Spleen (tissue), 11 donors: Measurements from ENCODE around the gene C11orf21. TPM values are rescaled to one million over a fixed set of nuclear protein-coding genes. Genes with fewer than 3 reads are reported as not detected.

ENCODE experiments used
- DNase-seq: peaks from one replicate; pipeline ENCODE4 v3.0.0-alpha.2; 2020
- H3K27ac ChIP-seq, 8 donors: fragments of 200-600 bp; sonication (generic) in 7 of 8; 1 replicate in 4 of 8; 2 replicates in 4 of 8; pipeline versions ENCODE4 v1.5.0 to v1.8.0; 2016 to 2021; ENCODE audit warnings: inconsistent platforms in 4 of 8, mild to moderate bottlenecking in 4 of 8, moderate library complexity in 1 of 8
- H3K27me3 ChIP-seq, 7 donors: fragments of 200-600 bp; sonication (generic) in 6 of 7; replicated peaks in 1 of 7; 1 replicate in 4 of 7; 2 replicates in 3 of 7; pipeline versions ENCODE4 v1.5.0 to v1.8.0; 2016 to 2021; ENCODE audit warnings: inconsistent platforms in 3 of 7, mild to moderate bottlenecking in 1 of 7
- H3K36me3 ChIP-seq, 6 donors: fragments of 200-600 bp; sonication (generic) in 5 of 6; 1 replicate in 4 of 6; 2 replicates in 2 of 6; pipeline versions ENCODE4 v1.5.0 to v1.8.0; 2016 to 2021; ENCODE audit warnings: inconsistent platforms in 2 of 6
- H3K4me1 ChIP-seq, 6 donors: fragments of 200-600 bp; sonication (generic) in 5 of 6; 1 replicate in 3 of 6; 2 replicates in 3 of 6; pipeline versions ENCODE4 v1.5.0 to v1.8.0; 2016 to 2021; ENCODE audit warnings: inconsistent platforms in 3 of 6
- H3K4me3 ChIP-seq, 8 donors: fragments of 200-600 bp; sonication (generic) in 7 of 8; 1 replicate in 4 of 8; 2 replicates in 4 of 8; pipeline versions ENCODE4 v1.5.0 to v1.8.0; 2016 to 2021; ENCODE audit warnings: inconsistent platforms in 4 of 8, mild to moderate bottlenecking in 4 of 8, moderate library complexity in 2 of 8
- H3K9me3 ChIP-seq, 8 donors: fragments of 200-600 bp; sonication (generic) in 7 of 8; 1 replicate in 4 of 8; 2 replicates in 4 of 8; pipeline versions ENCODE4 v1.5.0 to v1.8.0; 2016 to 2021; ENCODE audit warnings: inconsistent platforms in 4 of 8
- CTCF ChIP-seq, 11 experiments: fragments of 200-600 bp in 7 of 11; fragments of 450-650 bp in 4 of 11; sonication (generic) in 4 of 11; IDR thresholded peaks in 8 of 11; conservative IDR thresholded peaks in 3 of 11; 1 replicate in 7 of 11; 2 replicates in 4 of 11; pipeline versions ENCODE4 v1.4.0 to v1.8.0; 2016 to 2021; ENCODE audit warnings: antibody characterized with exemption in 11 of 11, inconsistent platforms in 4 of 11, mild to moderate bottlenecking in 1 of 11
- POLR2A ChIP-seq, 3 donors: fragments of 450-650 bp; IDR thresholded peaks; one replicate each; pipeline ENCODE4 v1.5.1; 2017; ENCODE audit warnings: antibody characterized with exemption in 3 of 3, mild to moderate bottlenecking in 1 of 3
- POLR2AphosphoS5 ChIP-seq, 3 donors: sonication (generic); formaldehyde crosslinking; IDR thresholded peaks; one replicate each; pipeline ENCODE4 v1.5.1; 2017; ENCODE audit warnings: antibody characterized with exemption in 3 of 3
- WGBS, 5 donors: extraction: QIAGEN DNeasy Blood & Tissue Kit in 3 of 5; methylation state at CpG; one replicate each; pipeline versions ENCODE4 v1.1.5 to v1.1.7; 2013 to 2018; 5-methylcytosine and 5-hydroxymethylcytosine counted together
- intact Hi-C: fragments of 100-400 bp; cut with DNase I; formaldehyde crosslinking; loops from one replicate; pipeline ENCODE4 v1.15.0; 2023; ENCODE audit warnings: low total_unique reads
- polyA plus RNA-seq, 3 donors: library from polyadenylated mRNA; stranded (reverse); fragments of 200-250 nt; gene quantifications; one replicate each; pipeline ENCODE4 v1.2.1, GENCODE V29; 2013
- total RNA-seq, 7 donors: library from RNA; depleted of rRNA in 3 of 7; stranded (reverse); fragments of >200 nt in 3 of 7; fragmentation: NEBNext Ultra II Directional in 4 of 7; extraction: Animal tissue kit (Norgen Biotek cat#: 25700) in 4 of 7; gene quantifications; one replicate each; pipeline versions ENCODE4 v1.1.0 to v1.2.1, GENCODE V29; 2016 to 2021
- donor health status: healthy with polysubstance abuse.
- donor health status: DM: no; HTN: no; CAD: no; lungs with moderate emphysema.
- donor health status: DM: no; HTN: no; CAD: no.
- donor health status: Bipolar disorder and iron deficiency.
- donor health status: healthy.
- donor health status: DM: no; HTN: no; CAD: no.
- donor health status: DM: yes; HTN: yes; CAD: no.

Gene C11orf21
- total and polyA plus RNA-seq, 10 donors: 8.6 to 24.9 (median 17.1) TPM

- Histone ChIP-seq H3K4me1 (peaks cover 22 to 64% (median 51%) of the 10 kb centered on the region in 6 donors), H3K4me3 (peak overlapping the region in 1 of 8 donors; percentile 46), H3K9me3 (no peaks in the 10 kb centered on the region), H3K27me3 (peaks cover 5 to 35% (median 27%) of the 10 kb centered on the region in 7 donors), H3K36me3 (no peaks in the 10 kb centered on the region), H3K27ac (peak overlapping the region; percentile 3 to 88 (median 61))
- intact Hi-C loops: no loop called here
- TF ChIP-seq POLR2AphosphoS5 (IDR thresholded peaks at IDR 0.05): peak in 2 of 3 donors; percentile 26 to 37
- no peak for TF ChIP-seq CTCF (IDR thresholded peaks at IDR 0.05 in 8 of 11, conservative IDR thresholded peaks at IDR 0.05 in 3 of 11)
- TF ChIP-seq POLR2A (IDR thresholded peaks at IDR 0.05): no peak
- no peak for DNase-seq
- 46 to 62% (median 49%) methylated on average over 24 of the region's 24 CpGs for WGBS, 5 donors
These were observed 35.7 kb downstream of the C11orf21 start for GRCh38 chr11:2265854-2266585.

GRCh38 chr11:2265396-2265795 lies 36.3 kb downstream of the C11orf21 start:
- TF ChIP-seq CTCF (IDR thresholded peaks at IDR 0.05 in 8 of 11, conservative IDR thresholded peaks at IDR 0.05 in 3 of 11) (peak in 3 of 11 experiments; percentile 17 to 28 (median 26)), POLR2AphosphoS5 (IDR thresholded peaks at IDR 0.05) (peak in 1 of 3 donors; percentile 49), POLR2A (IDR thresholded peaks at IDR 0.05) (no peak)
- Histone ChIP-seq H3K27ac (peak overlapping the region; percentile 3 to 88 (median 61)), H3K36me3 (no peaks in the 10 kb centered on the region), H3K9me3 (no peaks in the 10 kb centered on the region), H3K27me3 (peaks cover 3 to 29% (median 21%) of the 10 kb centered on the region in 7 donors), H3K4me1 (peaks cover 17 to 58% (median 44%) of the 10 kb centered on the region in 6 donors), H3K4me3 (peak overlapping the region in 1 of 8 donors; percentile 46)
- 3 to 14% (median 10%) methylated on average over 2 of the region's 2 CpGs for WGBS, 5 donors
- no peak for DNase-seq
- intact Hi-C loops: no loop called here

- H3K27ac ChIP-seq: peak overlapping the region in 1 of 8 donors; percentile 83
- WGBS, 5 donors: 90 to 95% (median 91%) methylated on average over 20 to 22 of the region's 22 CpGs
- no peaks in the 10 kb centered on the region for H3K36me3 ChIP-seq
- H3K4me3 ChIP-seq: no peak overlapping the region
- no peak for DNase-seq
- peaks cover 0 to 25% (median 12%) of the 10 kb centered on the region in 7 donors for H3K27me3 ChIP-seq
- no peaks in the 10 kb centered on the region for H3K9me3 ChIP-seq
- peaks cover 14 to 49% (median 35%) of the 10 kb centered on the region in 6 donors for H3K4me1 ChIP-seq
- intact Hi-C loops: no loop called here
- no peak for TF ChIP-seq POLR2AphosphoS5 (IDR thresholded peaks at IDR 0.05)
- TF ChIP-seq CTCF (IDR thresholded peaks at IDR 0.05 in 8 of 11, conservative IDR thresholded peaks at IDR 0.05 in 3 of 11): no peak
- TF ChIP-seq POLR2A (IDR thresholded peaks at IDR 0.05): no peak
These were observed 37.2 kb downstream of the C11orf21 start for GRCh38 chr11:2264366-2265053.
